ENCODE data around the gene SCARF2.

The SCARF2 gene

DNA sequence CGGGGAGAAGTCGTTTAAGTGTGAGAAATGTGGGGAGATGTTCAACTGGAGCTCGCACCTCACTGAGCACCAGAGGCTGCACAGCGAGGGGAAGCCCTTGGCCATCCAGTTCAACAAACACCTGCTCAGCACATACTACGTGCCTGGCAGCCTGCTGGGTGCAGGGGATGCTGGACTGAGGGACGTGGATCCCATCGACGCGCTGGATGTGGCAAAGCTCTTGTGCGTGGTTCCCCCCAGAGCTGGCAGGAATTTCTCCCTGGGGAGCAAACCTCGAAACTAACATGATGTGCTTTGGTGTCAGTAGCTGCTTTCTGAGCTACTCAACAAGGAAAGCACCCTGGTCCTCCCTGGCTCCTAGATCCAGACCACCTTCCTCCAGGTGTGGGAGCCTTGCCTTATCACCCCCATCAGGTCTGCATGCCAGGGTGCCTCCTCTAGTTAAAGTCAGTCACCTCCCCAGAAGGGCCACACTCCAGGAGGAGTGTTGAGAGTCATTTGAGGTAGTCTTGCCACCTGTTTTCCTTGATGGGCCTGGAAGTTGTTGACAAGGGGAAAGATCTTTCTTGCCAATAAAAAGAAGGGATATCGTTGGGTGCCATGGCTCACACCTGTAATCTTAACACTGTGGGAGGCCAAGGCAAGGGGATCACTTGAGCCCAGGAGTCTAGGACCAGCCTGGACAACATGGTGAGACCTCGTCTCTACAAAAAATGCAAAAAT, 30.8 kb downstream of the SCARF2 start:
- H3K4me1 ChIP-seq (ENCODE audit: control insufficient read depth, insufficient read depth, low read length), result no peaks in the 10 kb centered on the region

GRCh38 chr22:20405931-20406685, 31.5 kb downstream of the SCARF2 start:
- peaks cover 19 to 26% of the 10 kb centered on the region in 2 donors for H3K36me3 ChIP-seq (ENCODE audit: control insufficient read depth in 2 of 2, insufficient read depth in 2 of 2, low read length in 2 of 2)
- H3K27me3 ChIP-seq (ENCODE audit: control insufficient read depth in 1 of 2, insufficient read depth in 2 of 2, low read length in 2 of 2), result no peaks in the 10 kb centered on the region
- H3K9me3 ChIP-seq (ENCODE audit: control insufficient read depth in 2 of 2, low read length in 2 of 2), result no peaks in the 10 kb centered on the region
- H3K9ac ChIP-seq (ENCODE audit: low read length in 2 of 2), result no peak overlapping the region
- H3K27ac ChIP-seq (ENCODE audit: low read length), result no peak overlapping the region
- H3K4me3 ChIP-seq (ENCODE audit: low read length in 2 of 2), result no peak overlapping the region
- no peaks in the 10 kb centered on the region for H3K4me1 ChIP-seq (ENCODE audit: control insufficient read depth, insufficient read depth, low read length)

More for the DNA sequence above, 30.8 kb downstream of the SCARF2 start:
- H3K4me3 ChIP-seq (ENCODE audit: low read length in 2 of 2), result no peak overlapping the region
- peaks cover 19 to 24% of the 10 kb centered on the region in 2 donors for H3K36me3 ChIP-seq (ENCODE audit: control insufficient read depth in 2 of 2, insufficient read depth in 2 of 2, low read length in 2 of 2)
- no peaks in the 10 kb centered on the region for H3K9me3 ChIP-seq (ENCODE audit: control insufficient read depth in 2 of 2, low read length in 2 of 2)
- no peak overlapping the region for H3K27ac ChIP-seq (ENCODE audit: low read length)
- no peaks in the 10 kb centered on the region for H3K27me3 ChIP-seq (ENCODE audit: control insufficient read depth in 1 of 2, insufficient read depth in 2 of 2, low read length in 2 of 2)
- no peak overlapping the region for H3K9ac ChIP-seq (ENCODE audit: low read length in 2 of 2)

DNA sequence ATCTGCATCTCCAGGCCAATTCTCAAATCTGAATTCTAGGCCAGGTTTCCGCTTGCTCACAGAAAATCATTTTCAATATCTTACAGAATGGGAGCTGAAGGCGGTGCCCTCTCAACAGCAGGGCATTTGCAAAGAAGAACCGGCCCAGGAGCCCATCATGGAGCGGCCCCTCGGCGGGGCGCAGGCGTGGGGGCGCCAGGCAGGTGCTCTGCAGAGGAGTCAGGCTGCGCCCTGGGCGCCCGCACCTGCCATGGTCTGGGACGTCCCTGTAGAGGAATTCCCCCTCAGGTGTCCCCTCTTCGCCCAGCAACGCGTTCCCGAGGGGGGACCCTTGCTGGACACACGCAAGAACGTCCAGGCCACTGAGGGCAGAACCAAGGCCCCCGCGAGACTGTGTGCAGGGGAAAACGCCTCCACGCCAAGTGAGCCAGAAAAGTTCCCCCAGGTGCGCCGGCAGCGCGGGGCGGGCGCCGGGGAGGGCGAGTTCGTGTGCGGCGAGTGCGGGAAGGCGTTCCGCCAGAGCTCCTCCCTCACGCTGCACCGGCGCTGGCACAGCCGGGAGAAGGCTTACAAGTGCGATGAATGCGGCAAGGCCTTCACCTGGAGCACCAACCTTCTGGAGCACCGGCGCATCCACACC, 32.2 kb downstream of the SCARF2 start:
- Histone ChIP-seq H3K4me1 (ENCODE audit: control insufficient read depth, insufficient read depth, low read length) (no peaks in the 10 kb centered on the region), H3K27me3 (ENCODE audit: control insufficient read depth in 1 of 2, insufficient read depth in 2 of 2, low read length in 2 of 2) (no peaks in the 10 kb centered on the region), H3K27ac (ENCODE audit: low read length) (no peak overlapping the region), H3K36me3 (ENCODE audit: control insufficient read depth in 2 of 2, insufficient read depth in 2 of 2, low read length in 2 of 2) (peaks cover 23 to 28% of the 10 kb centered on the region in 2 donors), H3K9ac (ENCODE audit: low read length in 2 of 2) (no peak overlapping the region), H3K9me3 (ENCODE audit: control insufficient read depth in 2 of 2, low read length in 2 of 2) (no peaks in the 10 kb centered on the region), H3K4me3 (ENCODE audit: low read length in 2 of 2) (no peak overlapping the region)

DNA sequence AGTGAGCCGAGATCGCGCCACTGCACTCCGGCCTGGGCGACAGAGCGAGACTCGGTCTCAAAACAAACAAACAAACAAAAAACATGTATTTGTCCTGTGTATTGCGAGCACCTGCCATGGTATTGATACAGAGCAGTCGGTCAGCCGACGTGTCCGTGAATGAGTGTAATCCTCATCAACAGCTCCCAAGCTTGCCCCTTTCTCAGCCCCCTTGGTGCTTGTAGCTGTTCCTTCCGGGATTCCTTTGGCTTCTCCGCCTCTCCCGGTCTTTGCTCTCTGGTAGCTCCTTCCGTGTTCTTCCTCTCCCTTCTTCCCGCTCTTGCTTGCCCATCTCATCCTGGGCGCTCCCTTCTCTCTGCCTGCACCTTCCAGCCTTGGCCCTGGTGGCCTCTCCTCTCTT, 32.7 kb downstream of the SCARF2 start:
- Histone ChIP-seq H3K36me3 (ENCODE audit: control insufficient read depth in 2 of 2, insufficient read depth in 2 of 2, low read length in 2 of 2) (peaks cover 24 to 28% of the 10 kb centered on the region in 2 donors), H3K4me1 (ENCODE audit: control insufficient read depth, insufficient read depth, low read length) (no peaks in the 10 kb centered on the region), H3K4me3 (ENCODE audit: low read length in 2 of 2) (no peak overlapping the region), H3K9ac (ENCODE audit: low read length in 2 of 2) (no peak overlapping the region), H3K27me3 (ENCODE audit: control insufficient read depth in 1 of 2, insufficient read depth in 2 of 2, low read length in 2 of 2) (no peaks in the 10 kb centered on the region), H3K27ac (ENCODE audit: low read length) (no peak overlapping the region), H3K9me3 (ENCODE audit: control insufficient read depth in 2 of 2, low read length in 2 of 2) (no peaks in the 10 kb centered on the region)

DNA sequence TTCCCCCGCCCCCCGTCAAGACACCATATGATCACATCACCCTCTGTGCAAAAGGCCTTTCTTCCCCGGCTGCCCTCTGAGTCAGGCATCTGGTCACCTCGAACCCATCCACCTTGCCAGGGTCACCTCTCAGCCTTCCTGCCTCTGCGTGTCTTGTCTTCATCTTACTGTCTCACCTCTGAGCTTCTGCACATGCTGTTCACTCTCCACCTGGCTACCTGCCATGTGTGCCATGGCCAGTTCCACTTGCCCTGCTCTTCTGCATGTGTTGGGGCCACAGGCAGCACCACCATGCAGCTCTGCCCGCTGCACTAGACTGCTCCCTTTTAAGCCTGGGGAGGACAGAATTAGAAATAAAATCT, 33.9 kb downstream of the SCARF2 start:
- no peaks in the 10 kb centered on the region for H3K9me3 ChIP-seq (ENCODE audit: control insufficient read depth in 2 of 2, low read length in 2 of 2)

GRCh38 chr22:20402960-20403778, 34.5 kb downstream of the SCARF2 start:
- Histone ChIP-seq H3K36me3 (ENCODE audit: control insufficient read depth in 2 of 2, insufficient read depth in 2 of 2, low read length in 2 of 2) (peaks cover 24 to 28% of the 10 kb centered on the region in 2 donors), H3K9ac (ENCODE audit: low read length in 2 of 2) (no peak overlapping the region), H3K27me3 (ENCODE audit: control insufficient read depth in 1 of 2, insufficient read depth in 2 of 2, low read length in 2 of 2) (no peaks in the 10 kb centered on the region), H3K4me1 (ENCODE audit: control insufficient read depth, insufficient read depth, low read length) (no peaks in the 10 kb centered on the region), H3K9me3 (ENCODE audit: control insufficient read depth in 2 of 2, low read length in 2 of 2) (no peaks in the 10 kb centered on the region), H3K4me3 (ENCODE audit: low read length in 2 of 2) (no peak overlapping the region), H3K27ac (ENCODE audit: low read length) (no peak overlapping the region)

More for the DNA sequence above, 33.9 kb downstream of the SCARF2 start:
- H3K27ac ChIP-seq (ENCODE audit: low read length), result no peak overlapping the region
- peaks cover 24 to 28% of the 10 kb centered on the region in 2 donors for H3K36me3 ChIP-seq (ENCODE audit: control insufficient read depth in 2 of 2, insufficient read depth in 2 of 2, low read length in 2 of 2)
- no peak overlapping the region for H3K4me3 ChIP-seq (ENCODE audit: low read length in 2 of 2)
- no peak overlapping the region for H3K9ac ChIP-seq (ENCODE audit: low read length in 2 of 2)
- no peaks in the 10 kb centered on the region for H3K4me1 ChIP-seq (ENCODE audit: control insufficient read depth, insufficient read depth, low read length)
- H3K27me3 ChIP-seq (ENCODE audit: control insufficient read depth in 1 of 2, insufficient read depth in 2 of 2, low read length in 2 of 2), result no peaks in the 10 kb centered on the region

GRCh38 chr22:20401376-20402014, 36.1 kb downstream of the SCARF2 start:
- Histone ChIP-seq H3K9me3 (ENCODE audit: control insufficient read depth in 2 of 2, low read length in 2 of 2) (no peaks in the 10 kb centered on the region), H3K27ac (ENCODE audit: low read length) (no peak overlapping the region), H3K27me3 (ENCODE audit: control insufficient read depth in 1 of 2, insufficient read depth in 2 of 2, low read length in 2 of 2) (no peaks in the 10 kb centered on the region), H3K36me3 (ENCODE audit: control insufficient read depth in 2 of 2, insufficient read depth in 2 of 2, low read length in 2 of 2) (peaks cover 16 to 22% of the 10 kb centered on the region in 2 donors), H3K4me1 (ENCODE audit: control insufficient read depth, insufficient read depth, low read length) (peaks cover 3% of the 10 kb centered on the region), H3K9ac (ENCODE audit: low read length in 2 of 2) (no peak overlapping the region), H3K4me3 (ENCODE audit: low read length in 2 of 2) (no peak overlapping the region)

DNA sequence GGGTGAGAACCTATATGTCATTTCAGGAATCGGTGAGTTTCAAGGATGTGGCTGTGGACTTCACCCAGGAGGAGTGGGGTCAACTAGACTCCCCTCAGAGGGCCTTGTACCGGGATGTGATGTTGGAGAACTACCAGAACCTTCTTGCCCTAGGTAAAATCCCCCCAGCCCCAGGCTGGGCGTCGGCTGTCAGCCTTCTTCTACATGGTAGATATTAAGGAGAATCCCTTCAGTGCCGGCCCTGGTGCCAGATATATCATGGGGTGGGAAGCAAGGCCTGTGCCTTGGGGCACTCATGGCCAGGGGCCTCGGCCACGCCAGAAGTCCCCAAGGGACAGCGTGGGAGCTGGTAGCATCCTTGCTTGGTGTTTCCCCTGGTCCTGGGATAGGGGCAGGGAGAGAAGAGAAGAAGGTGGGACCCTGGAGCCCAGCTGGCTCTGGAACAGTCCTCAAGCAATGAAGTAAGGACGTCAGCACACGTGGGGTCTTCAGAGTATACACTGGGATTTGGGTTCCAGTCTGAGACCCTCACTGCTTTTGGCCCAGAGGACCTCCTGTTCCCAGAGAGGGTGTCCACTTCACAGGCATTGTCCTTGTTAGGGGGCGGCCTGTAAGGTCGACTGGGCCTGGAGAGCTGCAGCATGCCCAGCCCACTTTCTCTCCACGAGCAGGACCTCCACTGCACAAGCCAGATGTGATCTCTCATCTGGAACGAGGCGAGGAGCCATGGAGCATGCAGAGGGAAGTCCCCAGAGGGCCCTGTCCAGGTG, 36.8 kb downstream of the SCARF2 start:
- H3K27me3 ChIP-seq (ENCODE audit: control insufficient read depth in 1 of 2, insufficient read depth in 2 of 2, low read length in 2 of 2), result no peaks in the 10 kb centered on the region
- H3K4me1 ChIP-seq (ENCODE audit: control insufficient read depth, insufficient read depth, low read length), result peaks cover 6% of the 10 kb centered on the region
- no peak overlapping the region for H3K4me3 ChIP-seq (ENCODE audit: low read length in 2 of 2)
- no peak overlapping the region for H3K9ac ChIP-seq (ENCODE audit: low read length in 2 of 2)
- no peaks in the 10 kb centered on the region for H3K9me3 ChIP-seq (ENCODE audit: control insufficient read depth in 2 of 2, low read length in 2 of 2)
- no peak overlapping the region for H3K27ac ChIP-seq (ENCODE audit: low read length)
- peaks cover 12 to 15% of the 10 kb centered on the region in 2 donors for H3K36me3 ChIP-seq (ENCODE audit: control insufficient read depth in 2 of 2, insufficient read depth in 2 of 2, low read length in 2 of 2)

DNA sequence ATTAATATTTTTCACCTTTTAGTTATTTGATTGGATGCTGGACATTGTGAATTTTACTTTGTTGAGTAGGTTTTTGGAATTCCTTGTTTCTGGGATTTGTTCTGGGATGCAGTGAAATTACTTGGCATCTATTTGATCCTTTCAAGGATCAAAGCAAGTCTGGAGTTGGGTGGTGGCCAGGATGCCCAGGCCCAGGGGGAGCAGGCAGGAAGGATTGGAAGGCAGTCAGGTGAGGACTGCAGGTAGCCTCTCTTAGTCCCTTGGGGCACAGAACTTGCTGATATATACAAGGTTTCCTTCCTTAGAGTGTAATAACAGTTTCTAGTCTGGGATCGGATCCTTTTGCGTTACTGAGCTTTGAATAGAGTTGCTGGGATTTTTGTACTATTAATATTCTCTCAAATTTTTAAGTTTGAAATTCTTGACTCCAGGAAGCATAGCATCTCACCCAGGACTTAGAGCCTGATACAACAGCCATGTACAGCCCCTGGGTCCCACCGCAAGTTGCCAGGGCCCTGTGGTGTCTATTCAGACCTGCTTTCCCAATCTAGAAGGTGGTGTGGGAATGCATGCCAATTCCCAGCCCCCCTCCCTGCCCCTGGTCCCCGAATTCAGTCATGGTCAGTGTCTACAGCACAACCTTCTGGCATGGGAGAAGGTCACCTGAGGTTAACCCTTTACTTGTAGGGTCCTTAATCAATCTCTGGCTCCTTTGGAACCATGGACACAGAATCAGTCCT, 37.6 kb downstream of the SCARF2 start:
- Histone ChIP-seq H3K4me1 (ENCODE audit: control insufficient read depth, insufficient read depth, low read length) (peaks cover 13% of the 10 kb centered on the region), H3K9me3 (ENCODE audit: control insufficient read depth in 2 of 2, low read length in 2 of 2) (no peaks in the 10 kb centered on the region), H3K9ac (ENCODE audit: low read length in 2 of 2) (no peak overlapping the region), H3K27me3 (ENCODE audit: control insufficient read depth in 1 of 2, insufficient read depth in 2 of 2, low read length in 2 of 2) (no peaks in the 10 kb centered on the region), H3K36me3 (ENCODE audit: control insufficient read depth in 2 of 2, insufficient read depth in 2 of 2, low read length in 2 of 2) (peaks cover 10 to 11% of the 10 kb centered on the region in 2 donors), H3K27ac (ENCODE audit: low read length) (no peak overlapping the region), H3K4me3 (ENCODE audit: low read length in 2 of 2) (no peak overlapping the region)

Measured in stomach smooth muscle (tissue), 2 donors.